HEK293 (cell line): ENCODE measurements around the gene SMAD4.

ENCODE experiments used
- CTCF ChIP-seq: fragments of 450-650 bp; formaldehyde crosslinking; IDR thresholded peaks from 2 replicates; pipeline ENCODE4 v1.5.1; 2016; ENCODE audit warnings: missing biosample characterization, missing genetic modification characterization
- ZNF473 ChIP-seq: fragments of 450-650 bp; formaldehyde crosslinking; IDR thresholded peaks from 2 replicates; pipeline ENCODE4 v1.5.1; 2017; ENCODE audit warnings: missing biosample characterization, missing genetic modification characterization
- ZNF560 ChIP-seq: fragments of 450-650 bp; formaldehyde crosslinking; IDR thresholded peaks from 2 replicates; pipeline ENCODE4 v1.5.1; 2017; ENCODE audit warnings: missing biosample characterization, missing genetic modification characterization, borderline replicate concordance

DNA sequence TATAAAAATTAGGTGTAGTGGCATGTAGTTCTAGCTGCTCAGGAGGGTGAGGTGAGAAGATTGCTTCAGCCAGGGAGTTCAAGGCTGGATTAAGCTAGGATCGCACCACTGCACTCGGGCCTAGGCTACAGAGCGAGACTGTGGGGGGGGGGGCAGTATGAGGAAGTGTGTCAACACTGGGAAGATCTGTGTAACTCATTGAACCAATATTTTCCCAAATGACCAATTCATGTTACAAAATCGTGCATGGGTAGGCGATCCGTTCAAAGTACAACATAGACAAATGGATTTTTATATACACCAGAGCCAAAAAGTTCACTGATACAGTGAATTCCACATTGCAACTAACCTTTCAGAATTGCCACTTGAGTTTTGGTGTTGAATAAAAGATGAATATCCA lies 8.1 kb downstream of the SMAD4 start:
- no peak for TF ChIP-seq CTCF
- TF ChIP-seq ZNF560 (tag by site-specific recombination): no peak
- no peak for TF ChIP-seq ZNF473 (tag by site-specific recombination)
